Left renal pelvis (tissue), 4 donors: ENCODE results near the gene MEF2A. TPM values are rescaled to one million over a fixed set of nuclear protein-coding genes. Genes with fewer than 3 reads are reported as not detected.
A peak's percentile ranks its signal among the peaks of the same experiment; 100 is the strongest.

ENCODE experiments used
- DNase-seq, 4 donors: peaks; one replicate each; pipeline ENCODE4 v3.0.0-alpha.2; 2013; ENCODE audit warnings: low read depth in 4 of 4, low spot score in 3 of 4
- polyA plus RNA-seq, 4 donors: library from polyadenylated mRNA; unstranded; fragments of 120-200 nt; gene quantifications; one replicate each; pipeline ENCODE4 v1.2.1, GENCODE V29; 2013; ENCODE audit not compliant: insufficient read length in 4 of 4

MEF2A gene
- polyA plus RNA-seq, 4 donors = 53.1 to 64.4 (median 59.8) TPM

- DNase-seq = no peak
These were observed 4.1 kb upstream of the MEF2A start for GRCh38 chr15:99561476-99562230.

- no peak for DNase-seq
These were observed 3.5 kb upstream of the MEF2A start for GRCh38 chr15:99562238-99562637.

GRCh38 chr15:99564221-99565048, 1.3 kb upstream of the MEF2A start:
- DNase-seq = peak in 2 of 4 donors; percentile 22 to 27

GRCh38 chr15:99565049-99565298, 810 bp upstream of the MEF2A start:
- no peak for DNase-seq

GRCh38 chr15:99566157-99566897, 543 bp downstream of the MEF2A start:
- peak in 2 of 4 donors; percentile 22 for DNase-seq

- DNase-seq = no peak
These were observed 3.0 kb downstream of the MEF2A start for GRCh38 chr15:99568625-99569352.

- DNase-seq = no peak
These were observed 5.5 kb downstream of the MEF2A start for GRCh38 chr15:99571299-99571698.

- DNase-seq = no peak
These were observed 8.3 kb downstream of the MEF2A start for GRCh38 chr15:99574048-99574447.

- DNase-seq = no peak
These were observed 8.7 kb downstream of the MEF2A start for GRCh38 chr15:99574502-99574901.

GRCh38 chr15:99578809-99579208, 13.0 kb downstream of the MEF2A start:
- no peak for DNase-seq

- DNase-seq = no peak
These were observed 14.3 kb downstream of the MEF2A start for GRCh38 chr15:99580076-99580475.

GRCh38 chr15:99582508-99582960, 16.8 kb downstream of the MEF2A start:
- DNase-seq = no peak

- no peak for DNase-seq
These were observed 18.4 kb downstream of the MEF2A start for GRCh38 chr15:99584081-99584600.

- no peak for DNase-seq
These were observed 20.3 kb downstream of the MEF2A start for GRCh38 chr15:99586121-99586520.

- no peak for DNase-seq
These were observed 24.0 kb downstream of the MEF2A start for GRCh38 chr15:99589801-99590200.

GRCh38 chr15:99590913-99591646, 25.3 kb downstream of the MEF2A start:
- DNase-seq = no peak

- no peak for DNase-seq
These were observed 26.5 kb downstream of the MEF2A start for GRCh38 chr15:99592145-99592791.

- no peak for DNase-seq
These were observed 27.3 kb downstream of the MEF2A start for GRCh38 chr15:99593070-99593469.

GRCh38 chr15:99594916-99595315, 29.1 kb downstream of the MEF2A start:
- DNase-seq = no peak
